Measurements from ENCODE around the gene CHDH. TPM values are rescaled to one million over a fixed set of nuclear protein-coding genes. Genes with fewer than 3 reads are reported as not detected.
A peak's percentile ranks its signal among the peaks of the same experiment; 100 is the strongest.

The CHDH gene
- polyA plus RNA-seq, 4 donors = 2.2 to 17.9 (median 7.9) TPM

DNA sequence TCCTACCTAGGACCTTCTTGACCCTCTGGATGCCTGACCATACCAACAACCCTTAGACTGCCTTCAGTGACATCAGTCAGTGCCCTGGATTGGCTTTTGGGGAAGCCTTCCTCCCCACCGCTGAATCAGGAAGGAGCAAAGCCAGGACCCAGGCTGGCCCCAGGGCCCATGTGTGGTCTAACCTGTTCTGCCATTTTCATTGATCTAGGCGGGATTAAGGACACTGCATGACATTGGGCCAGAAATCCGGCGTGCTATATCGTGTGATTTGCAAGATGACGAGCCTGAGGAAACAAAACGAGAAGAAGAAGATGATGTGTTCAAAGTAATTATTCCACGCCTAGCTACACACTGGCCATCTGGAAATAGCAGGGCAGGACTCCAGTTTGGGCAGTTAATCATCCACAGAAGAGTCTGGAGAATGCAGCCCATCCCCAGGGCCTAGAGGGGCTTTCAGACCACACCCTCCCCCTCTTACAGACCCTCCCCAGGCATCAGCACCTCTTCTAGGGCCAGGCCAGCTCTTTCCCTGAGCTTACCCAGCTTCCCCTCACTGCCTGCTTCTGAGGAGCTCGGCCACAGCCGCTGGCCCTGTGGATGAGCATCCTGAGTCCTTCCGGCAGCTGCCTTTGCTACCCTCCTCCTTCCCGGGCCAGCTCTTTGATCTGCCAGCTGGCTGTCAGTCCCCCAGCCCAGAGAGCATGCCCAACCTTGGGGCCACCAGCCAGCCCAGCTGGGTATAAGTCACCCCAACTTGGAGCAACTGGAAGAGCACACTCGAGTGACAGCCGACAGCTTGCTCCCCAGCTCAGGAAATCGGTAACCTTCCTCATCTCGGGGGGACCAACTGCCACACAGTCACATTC lies 45.9 kb downstream of the CHDH start:
- FAIRE-seq = no peak
- no peaks in the 10 kb centered on the region for H3K4me1 ChIP-seq (ENCODE audit: control insufficient read depth in 3 of 3, insufficient read depth in 2 of 3, low read depth in 1 of 3, low read length in 2 of 3)
- H3K4me3 ChIP-seq (ENCODE audit: low read depth in 1 of 3, low read length in 3 of 3) = no peak overlapping the region

DNA sequence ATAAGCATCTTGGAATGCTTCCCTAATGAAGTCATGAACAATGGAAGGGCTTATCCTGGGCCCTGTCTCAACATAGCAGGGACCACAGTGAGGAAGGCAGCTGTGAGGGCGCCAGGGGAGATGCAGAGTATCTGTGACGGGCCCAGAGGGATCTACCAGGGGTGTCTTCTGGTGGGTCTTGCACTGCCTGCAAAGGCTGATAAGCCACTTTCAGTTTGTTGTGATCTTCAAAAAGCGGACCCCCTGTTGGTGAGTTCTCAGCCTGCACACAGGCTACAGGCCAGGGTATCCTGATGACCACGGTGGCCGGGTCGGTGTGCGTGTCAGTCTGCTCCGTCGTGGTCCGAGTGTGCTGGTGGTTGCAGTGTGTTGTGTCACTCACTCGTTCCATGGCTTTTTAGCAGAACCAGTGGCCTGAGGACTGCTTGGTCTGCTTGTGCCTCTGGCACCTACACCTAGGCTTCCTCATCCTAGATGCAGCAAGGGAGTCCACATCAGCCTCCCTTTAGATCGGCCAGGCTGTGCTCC lies 46.8 kb downstream of the CHDH start:
- FAIRE-seq (no peak), DNase-seq (no peak)
- Histone ChIP-seq H3K4me3 (ENCODE audit: low read depth in 1 of 3, low read length in 3 of 3) (no peak overlapping the region), H3K36me3 (ENCODE audit: control insufficient read depth in 3 of 3, insufficient read depth in 2 of 3, low read depth in 1 of 3, low read length in 3 of 3) (peaks cover 0 to 54% (median 0%) of the 10 kb centered on the region in 3 donors), H3K4me1 (ENCODE audit: control insufficient read depth in 3 of 3, insufficient read depth in 2 of 3, low read depth in 1 of 3, low read length in 2 of 3) (no peaks in the 10 kb centered on the region), H3K27me3 (ENCODE audit: control insufficient read depth in 3 of 3, insufficient read depth in 3 of 3, low read length in 3 of 3) (no peaks in the 10 kb centered on the region), H3K27ac (ENCODE audit: low read depth in 1 of 3, low read length in 2 of 3) (no peak overlapping the region), H3K9me3 (ENCODE audit: control insufficient read depth in 2 of 2, insufficient read depth in 1 of 2, low read depth in 1 of 2, low read length in 1 of 2) (no peaks in the 10 kb centered on the region)
- WGBS, 3 donors = 94 to 96% (median 95%) methylated on average over 12 of the region's 12 CpGs

More for the DNA sequence above, 45.9 kb downstream of the CHDH start:
- WGBS, 3 donors = 84 to 90% (median 89%) methylated on average over 16 of the region's 16 CpGs
- Histone ChIP-seq H3K36me3 (ENCODE audit: control insufficient read depth in 3 of 3, insufficient read depth in 2 of 3, low read depth in 1 of 3, low read length in 3 of 3) (peaks cover 0 to 63% (median 0%) of the 10 kb centered on the region in 3 donors), H3K27ac (ENCODE audit: low read depth in 1 of 3, low read length in 2 of 3) (no peak overlapping the region), H3K9me3 (ENCODE audit: control insufficient read depth in 2 of 2, insufficient read depth in 1 of 2, low read depth in 1 of 2, low read length in 1 of 2) (no peaks in the 10 kb centered on the region), H3K27me3 (ENCODE audit: control insufficient read depth in 3 of 3, insufficient read depth in 3 of 3, low read length in 3 of 3) (no peaks in the 10 kb centered on the region)
- DNase-seq = no peak

DNA sequence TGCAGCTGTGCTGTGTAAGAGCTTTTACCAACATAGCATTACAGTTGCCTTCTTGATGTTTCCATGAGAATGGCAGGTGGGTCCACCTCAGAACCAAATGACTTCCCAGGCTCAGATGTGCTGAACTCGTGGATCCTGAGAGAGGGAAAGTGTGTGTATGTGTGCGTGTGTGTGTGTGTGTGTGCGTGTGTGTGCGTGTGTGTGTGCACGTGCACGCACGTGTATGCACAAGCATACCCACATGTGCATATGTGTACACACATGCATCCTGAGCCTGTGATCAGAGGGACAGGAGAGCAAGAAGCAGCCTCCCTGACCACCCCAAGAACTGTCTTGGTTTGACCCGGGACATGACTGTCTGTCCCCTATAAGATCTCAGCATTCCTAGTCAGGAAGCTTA lies 48.1 kb downstream of the CHDH start:
- no peak overlapping the region for H3K27ac ChIP-seq (ENCODE audit: low read depth in 1 of 3, low read length in 2 of 3)
- H3K9me3 ChIP-seq (ENCODE audit: control insufficient read depth in 2 of 2, insufficient read depth in 1 of 2, low read depth in 1 of 2, low read length in 1 of 2) = no peaks in the 10 kb centered on the region
- DNase-seq (no peak), FAIRE-seq (no peak)
- no peak overlapping the region for H3K4me3 ChIP-seq (ENCODE audit: low read depth in 1 of 3, low read length in 3 of 3)
- 80 to 83% (median 80%) methylated on average over 8 of the region's 8 CpGs for WGBS, 3 donors
- peaks cover 0 to 45% (median 0%) of the 10 kb centered on the region in 3 donors for H3K36me3 ChIP-seq (ENCODE audit: control insufficient read depth in 3 of 3, insufficient read depth in 2 of 3, low read depth in 1 of 3, low read length in 3 of 3)
- no peaks in the 10 kb centered on the region for H3K27me3 ChIP-seq (ENCODE audit: control insufficient read depth in 3 of 3, insufficient read depth in 3 of 3, low read length in 3 of 3)
- no peaks in the 10 kb centered on the region for H3K4me1 ChIP-seq (ENCODE audit: control insufficient read depth in 3 of 3, insufficient read depth in 2 of 3, low read depth in 1 of 3, low read length in 2 of 3)

DNA sequence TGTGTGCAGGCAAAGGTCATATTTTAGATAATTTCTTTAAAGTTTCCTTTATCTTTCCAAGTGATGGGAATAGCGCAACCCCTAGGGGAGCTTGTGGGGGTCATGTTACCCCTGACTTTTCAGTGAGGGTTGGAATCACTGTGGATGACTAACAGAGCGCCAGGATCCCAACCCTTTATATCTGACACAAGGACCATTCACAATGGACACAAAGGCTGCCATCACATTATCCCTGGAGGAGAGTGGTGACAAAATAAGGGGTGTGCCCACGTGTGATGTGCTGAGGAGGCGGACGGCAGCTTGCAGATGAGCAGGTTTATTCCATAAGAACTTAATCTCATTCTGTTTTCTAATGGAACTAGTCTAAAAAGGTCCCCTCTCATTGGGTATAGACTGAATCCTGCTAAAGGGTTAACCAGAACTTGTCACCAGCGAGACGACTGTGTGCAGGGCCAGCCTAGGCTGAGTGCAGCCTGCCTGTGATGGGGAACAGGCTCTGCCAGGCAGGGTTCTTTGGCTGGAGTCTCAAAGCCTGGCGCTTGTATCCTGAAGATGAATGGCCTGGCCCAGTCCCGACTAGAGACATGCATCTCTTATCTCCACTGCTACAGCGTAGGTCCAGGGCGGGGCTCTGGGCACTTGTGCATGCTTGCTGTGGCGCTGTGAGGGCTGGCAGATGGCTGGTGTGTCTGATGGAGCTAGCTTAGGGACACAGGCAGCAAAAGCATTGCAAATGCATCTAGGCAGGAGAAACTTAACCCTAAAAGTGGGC lies 50.2 kb downstream of the CHDH start:
- no peak overlapping the region for H3K27ac ChIP-seq (ENCODE audit: low read depth in 1 of 3, low read length in 2 of 3)
- H3K36me3 ChIP-seq (ENCODE audit: control insufficient read depth in 3 of 3, insufficient read depth in 2 of 3, low read depth in 1 of 3, low read length in 3 of 3) = peaks cover 0 to 46% (median 0%) of the 10 kb centered on the region in 3 donors
- H3K9me3 ChIP-seq (ENCODE audit: control insufficient read depth in 2 of 2, insufficient read depth in 1 of 2, low read depth in 1 of 2, low read length in 1 of 2) = no peaks in the 10 kb centered on the region
- WGBS, 3 donors = 23 to 47% (median 36%) methylated on average over 12 of the region's 12 CpGs
- no peaks in the 10 kb centered on the region for H3K4me1 ChIP-seq (ENCODE audit: control insufficient read depth in 3 of 3, insufficient read depth in 2 of 3, low read depth in 1 of 3, low read length in 2 of 3)
- DNase-seq (peak; percentile 20 to 59), FAIRE-seq (no peak)
- no peaks in the 10 kb centered on the region for H3K27me3 ChIP-seq (ENCODE audit: control insufficient read depth in 3 of 3, insufficient read depth in 3 of 3, low read length in 3 of 3)
- H3K4me3 ChIP-seq (ENCODE audit: low read depth in 1 of 3, low read length in 3 of 3) = no peak overlapping the region

DNA sequence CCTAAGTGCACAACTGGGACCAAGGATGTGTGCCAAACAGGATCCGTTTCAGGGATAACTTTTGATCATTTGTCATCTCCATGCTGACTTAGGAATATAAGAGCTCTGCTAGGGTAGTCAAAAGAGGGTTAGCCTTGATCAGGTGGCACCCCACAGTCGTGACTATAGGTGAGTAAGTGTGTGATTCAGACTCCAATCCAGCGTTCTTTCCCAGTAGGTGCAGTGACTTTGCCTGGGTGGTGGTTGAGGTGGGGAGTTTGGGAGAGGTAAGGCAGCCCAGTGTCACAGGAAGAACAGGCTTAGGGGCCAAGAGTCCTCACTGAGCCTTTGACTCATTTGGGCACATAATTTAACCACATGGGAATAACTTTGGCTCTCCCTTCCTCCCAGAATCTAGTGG lies 51.0 kb downstream of the CHDH start:
- DNase-seq (peak in 1 of 2 donors; percentile 4), FAIRE-seq (no peak)
- H3K27ac ChIP-seq (ENCODE audit: low read depth in 1 of 3, low read length in 2 of 3) = no peak overlapping the region
- H3K4me1 ChIP-seq (ENCODE audit: control insufficient read depth in 3 of 3, insufficient read depth in 2 of 3, low read depth in 1 of 3, low read length in 2 of 3) = no peaks in the 10 kb centered on the region
- H3K27me3 ChIP-seq (ENCODE audit: control insufficient read depth in 3 of 3, insufficient read depth in 3 of 3, low read length in 3 of 3) = no peaks in the 10 kb centered on the region
- 25 to 48% (median 33%) methylated on average over 3 of the region's 3 CpGs for WGBS, 3 donors
- peaks cover 0 to 43% (median 0%) of the 10 kb centered on the region in 3 donors for H3K36me3 ChIP-seq (ENCODE audit: control insufficient read depth in 3 of 3, insufficient read depth in 2 of 3, low read depth in 1 of 3, low read length in 3 of 3)
- H3K4me3 ChIP-seq (ENCODE audit: low read depth in 1 of 3, low read length in 3 of 3) = no peak overlapping the region
- H3K9me3 ChIP-seq (ENCODE audit: control insufficient read depth in 2 of 2, insufficient read depth in 1 of 2, low read depth in 1 of 2, low read length in 1 of 2) = no peaks in the 10 kb centered on the region

DNA sequence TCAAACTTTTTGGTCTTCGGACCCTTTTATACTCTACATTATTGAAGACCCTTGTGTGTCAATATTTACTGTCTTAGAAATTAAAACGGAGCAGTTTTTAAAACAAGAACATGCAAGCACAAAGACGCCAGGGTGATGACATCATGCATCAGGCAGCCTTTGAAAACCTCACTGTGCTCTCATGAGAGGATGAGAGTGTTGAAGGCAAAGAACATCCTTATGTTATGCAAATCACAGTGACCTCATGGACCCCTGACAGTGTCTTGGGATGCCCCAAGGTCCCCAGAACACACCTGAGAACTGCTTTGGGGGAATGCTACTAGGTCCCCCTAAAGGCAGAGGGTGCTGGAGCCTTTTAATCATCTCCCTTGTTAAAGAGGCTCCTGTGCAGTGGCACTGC lies 51.6 kb downstream of the CHDH start:
- Histone ChIP-seq H3K9me3 (ENCODE audit: control insufficient read depth in 2 of 2, insufficient read depth in 1 of 2, low read depth in 1 of 2, low read length in 1 of 2) (no peaks in the 10 kb centered on the region), H3K4me1 (ENCODE audit: control insufficient read depth in 3 of 3, insufficient read depth in 2 of 3, low read depth in 1 of 3, low read length in 2 of 3) (no peaks in the 10 kb centered on the region), H3K27ac (ENCODE audit: low read depth in 1 of 3, low read length in 2 of 3) (no peak overlapping the region), H3K36me3 (ENCODE audit: control insufficient read depth in 3 of 3, insufficient read depth in 2 of 3, low read depth in 1 of 3, low read length in 3 of 3) (peaks cover 0 to 40% (median 0%) of the 10 kb centered on the region in 3 donors), H3K27me3 (ENCODE audit: control insufficient read depth in 3 of 3, insufficient read depth in 3 of 3, low read length in 3 of 3) (no peaks in the 10 kb centered on the region), H3K4me3 (ENCODE audit: low read depth in 1 of 3, low read length in 3 of 3) (no peak overlapping the region)
- WGBS, 3 donors = 63 to 79% (median 75%) methylated on average over 3 of the region's 3 CpGs
- DNase-seq (no peak), FAIRE-seq (no peak)

DNA sequence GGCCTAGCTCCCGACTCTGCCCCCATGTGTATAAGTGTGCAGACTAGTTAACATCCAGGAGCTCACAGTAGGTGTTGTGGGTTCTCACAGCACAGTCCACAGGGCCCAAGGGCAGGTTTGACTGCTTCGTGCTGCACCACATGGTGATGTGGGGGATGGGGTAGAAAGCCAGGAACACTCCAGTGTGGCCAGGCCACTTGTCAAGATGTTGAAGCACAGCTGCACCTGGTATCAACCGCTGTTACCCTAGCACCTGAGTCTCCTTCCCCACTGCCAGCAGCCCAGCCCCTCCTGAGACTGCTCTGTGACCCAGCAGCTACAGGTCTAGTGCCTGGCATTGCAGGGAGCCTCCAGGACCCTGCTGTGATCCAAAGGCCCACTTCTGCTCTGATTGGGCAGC lies 53.4 kb downstream of the CHDH start:
- Histone ChIP-seq H3K36me3 (ENCODE audit: control insufficient read depth in 3 of 3, insufficient read depth in 2 of 3, low read depth in 1 of 3, low read length in 3 of 3) (peaks cover 0 to 32% (median 0%) of the 10 kb centered on the region in 3 donors), H3K9me3 (ENCODE audit: control insufficient read depth in 2 of 2, insufficient read depth in 1 of 2, low read depth in 1 of 2, low read length in 1 of 2) (no peaks in the 10 kb centered on the region), H3K27me3 (ENCODE audit: control insufficient read depth in 3 of 3, insufficient read depth in 3 of 3, low read length in 3 of 3) (no peaks in the 10 kb centered on the region), H3K4me3 (ENCODE audit: low read depth in 1 of 3, low read length in 3 of 3) (no peak overlapping the region), H3K4me1 (ENCODE audit: control insufficient read depth in 3 of 3, insufficient read depth in 2 of 3, low read depth in 1 of 3, low read length in 2 of 3) (no peaks in the 10 kb centered on the region), H3K27ac (ENCODE audit: low read depth in 1 of 3, low read length in 2 of 3) (no peak overlapping the region)
- DNase-seq (no peak), FAIRE-seq (no peak)
- 81 to 97% (median 84%) methylated on average over 3 of the region's 3 CpGs for WGBS, 3 donors

DNA sequence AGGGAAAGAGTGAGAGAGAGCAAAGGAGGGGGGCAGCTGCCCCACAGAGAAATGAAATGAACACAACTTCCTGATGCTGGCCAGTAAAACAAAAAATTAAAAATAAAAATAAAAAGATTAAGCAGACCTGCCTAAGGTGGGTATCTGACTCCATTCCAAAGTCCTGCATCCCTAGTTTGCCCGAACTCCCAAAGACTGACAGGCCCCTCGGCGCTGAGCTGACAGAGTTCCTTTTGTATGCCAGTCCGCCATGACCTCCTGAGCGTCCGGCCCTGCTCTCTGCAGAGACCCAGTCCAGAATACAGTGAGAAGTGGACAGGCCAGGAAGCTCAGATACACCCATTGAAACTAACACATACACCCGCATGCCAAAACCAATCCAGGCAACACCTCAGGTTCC lies 54.9 kb downstream of the CHDH start:
- no peak for FAIRE-seq
- H3K4me3 ChIP-seq (ENCODE audit: low read depth in 1 of 3, low read length in 3 of 3) = no peak overlapping the region

More for the DNA sequence above, 54.9 kb downstream of the CHDH start:
- Histone ChIP-seq H3K27ac (ENCODE audit: low read depth in 1 of 3, low read length in 2 of 3) (no peak overlapping the region), H3K4me1 (ENCODE audit: control insufficient read depth in 3 of 3, insufficient read depth in 2 of 3, low read depth in 1 of 3, low read length in 2 of 3) (no peaks in the 10 kb centered on the region), H3K27me3 (ENCODE audit: control insufficient read depth in 3 of 3, insufficient read depth in 3 of 3, low read length in 3 of 3) (no peaks in the 10 kb centered on the region), H3K9me3 (ENCODE audit: control insufficient read depth in 2 of 2, insufficient read depth in 1 of 2, low read depth in 1 of 2, low read length in 1 of 2) (no peaks in the 10 kb centered on the region), H3K36me3 (ENCODE audit: control insufficient read depth in 3 of 3, insufficient read depth in 2 of 3, low read depth in 1 of 3, low read length in 3 of 3) (peaks cover 0 to 40% (median 0%) of the 10 kb centered on the region in 3 donors)
- no peak for DNase-seq
- WGBS, 3 donors = 82 to 92% (median 87%) methylated on average over 7 of the region's 7 CpGs

Measured in small intestine (tissue), 7 donors.